Epithelial cell of proximal tubule (primary cell): ENCODE measurements around the gene PDCD2L. TPM values are rescaled to one million over a fixed set of nuclear protein-coding genes. Genes with fewer than 3 reads are reported as not detected.

Experiments
- DNase-seq: peaks from one replicate; pipeline ENCODE4 v3.0.0-alpha.2; 2011; ENCODE audit warnings: low read depth
- H3K4me3 ChIP-seq: 2 replicates; pipeline ENCODE4 v1.5.1; 2011; ENCODE audit warnings: low read depth, mild to moderate bottlenecking, low read length
- CTCF ChIP-seq: conservative IDR thresholded peaks from 2 replicates; pipeline ENCODE4 v1.5.1; 2012; ENCODE audit warnings: low read depth, mild to moderate bottlenecking, low read length
- total RNA-seq: library from RNA; depleted of rRNA; stranded (reverse); fragments of >200 nt; gene quantifications from 2 replicates; pipeline ENCODE4 v1.2.3, GENCODE V29; 2015

PDCD2L gene
- total RNA-seq, 1 donor from 2014 or later: 16.4 TPM

GRCh38 chr19:34360354-34360909 is 43.8 kb upstream of the PDCD2L start:
- no peak for TF ChIP-seq CTCF
- H3K4me3 ChIP-seq: no peak overlapping the region
- DNase-seq: no peak

GRCh38 chr19:34362679-34363069 is 41.5 kb upstream of the PDCD2L start:
- TF ChIP-seq CTCF: no peak
- DNase-seq: no peak
- H3K4me3 ChIP-seq: no peak overlapping the region

GRCh38 chr19:34363094-34363493 is 41.1 kb upstream of the PDCD2L start:
- DNase-seq: no peak
- TF ChIP-seq CTCF: no peak
- H3K4me3 ChIP-seq: no peak overlapping the region

GRCh38 chr19:34363930-34364329 is 40.3 kb upstream of the PDCD2L start:
- H3K4me3 ChIP-seq: no peak overlapping the region
- TF ChIP-seq CTCF: no peak
- DNase-seq: no peak

- TF ChIP-seq CTCF: no peak
- peak overlapping the region; percentile 67 for H3K4me3 ChIP-seq
- DNase-seq: no peak
Observed at GRCh38 chr19:34364462-34364829, 39.8 kb upstream of the PDCD2L start.

GRCh38 chr19:34364830-34365462 is 39.3 kb upstream of the PDCD2L start, which contains the start of gene GPI:
GPI (plus strand) TSS chr19:34365196; CDS start chr19:34365267, 71 bp downstream.
- DNase-seq: no peak
- peak within 1 kb of the TSS; percentile 67 for H3K4me3 ChIP-seq
- no peak for TF ChIP-seq CTCF
